Lower leg skin (tissue), 4 donors: ENCODE measurements around the gene NCS1. TPM values are rescaled to one million over a fixed set of nuclear protein-coding genes. Genes with fewer than 3 reads are reported as not detected.

ENCODE experiments used
- DNase-seq, 2 donors: peaks; one replicate each; pipeline ENCODE4 v3.0.0-alpha.2; 2019; ENCODE audit warnings: low spot score in 2 of 2
- H3K4me3 ChIP-seq: fragments of 200-600 bp; sonication (generic); 2 replicates; pipeline ENCODE4 v1.5.1; 2017; ENCODE audit warnings: mild to moderate bottlenecking, low read depth; ENCODE audit not compliant: poor library complexity, severe bottlenecking
- CTCF ChIP-seq, 3 donors: fragments of 450-650 bp; IDR thresholded peaks; one replicate each; pipeline ENCODE4 v1.5.1; 2016; ENCODE audit warnings: antibody characterized with exemption in 3 of 3, mild to moderate bottlenecking in 3 of 3, moderate library complexity in 2 of 3
- POLR2A ChIP-seq, 2 donors: fragments of 450-650 bp; IDR thresholded peaks; one replicate each; pipeline ENCODE4 v1.6.1; 2016 to 2017; ENCODE audit warnings: antibody characterized with exemption in 2 of 2, mild to moderate bottlenecking in 1 of 2, moderate library complexity in 1 of 2
- WGBS, 2 donors: methylation state at CpG; one replicate each; pipeline ENCODE4 v1.1.5; 2018; 5-methylcytosine and 5-hydroxymethylcytosine counted together
- intact Hi-C: fragments of 100-400 bp; cut with DNase I; formaldehyde crosslinking; loops from one replicate; pipeline ENCODE4 v1.15.0; 2023; ENCODE audit warnings: low total_unique reads
- total RNA-seq, 4 donors: library from RNA; depleted of rRNA; stranded (reverse); fragments of >200 nt; gene quantifications; one replicate each; pipeline ENCODE4 v1.1.0, GENCODE V29; 2016

Gene NCS1
- total RNA-seq, 4 donors from 2014 or later = 14.4 to 25.2 (median 20.7) TPM

- TF ChIP-seq POLR2A (IDR thresholded peaks at IDR 0.05) = no peak
- TF ChIP-seq CTCF (IDR thresholded peaks at IDR 0.05) = no peak
- DNase-seq = no peak
- WGBS, 2 donors = 17 to 33% methylated on average over 4 to 7 of the region's 7 CpGs
- H3K4me3 ChIP-seq = no peak overlapping the region
- intact Hi-C loops = no loop called here
Observed at GRCh38 chr9:130183133-130183762, 11.0 kb downstream of the NCS1 start.

- intact Hi-C loops = no loop called here
- no peak for DNase-seq
- no peak overlapping the region for H3K4me3 ChIP-seq
- 87 to 89% methylated on average over 15 of the region's 15 CpGs for WGBS, 2 donors
- no peak for TF ChIP-seq CTCF (IDR thresholded peaks at IDR 0.05)
- TF ChIP-seq POLR2A (IDR thresholded peaks at IDR 0.05) = no peak
Observed at GRCh38 chr9:130185017-130185416, 12.8 kb downstream of the NCS1 start.

- H3K4me3 ChIP-seq = no peak overlapping the region
- intact Hi-C loops = no loop called here
- TF ChIP-seq CTCF (IDR thresholded peaks at IDR 0.05) (no peak), POLR2A (IDR thresholded peaks at IDR 0.05) (no peak)
- 69 to 74% methylated on average over 14 to 16 of the region's 17 CpGs for WGBS, 2 donors
- DNase-seq = no peak
Observed at GRCh38 chr9:130185490-130186031, 13.4 kb downstream of the NCS1 start.

GRCh38 chr9:130186051-130186450 lies 13.8 kb downstream of the NCS1 start:
- 42 to 67% methylated on average over 5 to 6 of the region's 6 CpGs for WGBS, 2 donors
- intact Hi-C loops = no loop called here
- TF ChIP-seq CTCF (IDR thresholded peaks at IDR 0.05) = no peak
- TF ChIP-seq POLR2A (IDR thresholded peaks at IDR 0.05) = no peak
- H3K4me3 ChIP-seq = no peak overlapping the region
- DNase-seq = no peak

GRCh38 chr9:130186839-130187522 lies 14.8 kb downstream of the NCS1 start:
- DNase-seq = no peak
- H3K4me3 ChIP-seq = no peak overlapping the region
- WGBS, 2 donors = 37 to 40% methylated on average over 19 to 25 of the region's 25 CpGs
- TF ChIP-seq CTCF (IDR thresholded peaks at IDR 0.05) (no peak), POLR2A (IDR thresholded peaks at IDR 0.05) (no peak)
- intact Hi-C loops = no loop called here
